ENCODE measurements around the gene SLCO1B1.

The SLCO1B1 gene

DNA sequence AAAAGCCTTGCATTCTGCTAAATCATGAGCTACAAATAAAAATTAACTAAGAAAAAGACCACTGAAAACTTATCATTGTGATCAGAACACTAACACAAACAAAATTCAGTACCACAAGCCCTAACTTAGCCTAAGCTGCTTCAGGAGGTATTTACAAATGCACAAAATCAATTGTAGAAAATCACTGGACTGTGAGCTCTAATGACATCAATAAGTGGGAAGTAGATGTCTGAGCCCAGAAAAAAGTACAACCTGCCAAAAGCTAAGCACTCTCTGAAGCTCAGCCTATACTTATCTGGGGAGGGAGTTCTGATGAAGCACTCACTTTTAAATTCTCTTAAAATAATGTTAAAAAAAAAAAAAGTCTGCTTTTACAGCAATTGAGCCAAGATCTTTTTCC is 92.9 kb downstream of the SLCO1B1 start:
- Histone ChIP-seq H3K23ac (ENCODE audit: low read length in 2 of 2) (no peak overlapping the region), H3K27ac (ENCODE audit: low read length, poor library complexity, severe bottlenecking) (no peak overlapping the region), H3K36me3 (ENCODE audit: control insufficient read depth in 1 of 2, insufficient read depth in 2 of 2, low read depth in 1 of 2, low read length in 2 of 2) (no peaks in the 10 kb centered on the region), H3K4me2 (ENCODE audit: low read length, poor library complexity, severe bottlenecking) (no peak overlapping the region), H2AFZ (ENCODE audit: low read depth, low read length) (no peak overlapping the region), H3K4me1 (ENCODE audit: control insufficient read depth, insufficient read depth, low read depth, low read length) (no peaks in the 10 kb centered on the region), H3K9ac (ENCODE audit: low read length) (no peak overlapping the region), H3K14ac (ENCODE audit: low read length in 2 of 2) (no peak overlapping the region), H2BK15ac (ENCODE audit: low read depth, poor library complexity, severe bottlenecking) (no peak overlapping the region), H2BK12ac (ENCODE audit: low read length in 2 of 2) (no peak overlapping the region), H4K91ac (ENCODE audit: low read length) (no peak overlapping the region), H2AK5ac (ENCODE audit: low read length, severe bottlenecking) (no peak overlapping the region), H3K79me1 (replicated peaks; ENCODE audit: low read length, poor library complexity, severe bottlenecking) (no peaks in the 10 kb centered on the region), H2BK5ac (ENCODE audit: low read depth, low read length, poor library complexity, severe bottlenecking) (no peak overlapping the region), H3K18ac (ENCODE audit: low read depth in 1 of 2, low read length in 2 of 2) (no peak overlapping the region), H3K4me3 (ENCODE audit: insufficient read depth in 1 of 2, low read depth in 1 of 2, low read length in 2 of 2) (no peak overlapping the region), H4K8ac (ENCODE audit: low read length) (no peak overlapping the region), H3K9me3 (ENCODE audit: control insufficient read depth, low read length) (no peaks in the 10 kb centered on the region), H3K4ac (ENCODE audit: low read depth in 1 of 2, low read length in 2 of 2) (no peak overlapping the region), H2BK120ac (ENCODE audit: low read depth, low read length) (no peak overlapping the region), H3K27me3 (ENCODE audit: control insufficient read depth in 1 of 2, insufficient read depth in 1 of 2, low read length in 2 of 2) (no peaks in the 10 kb centered on the region)
- DNase-seq = no peak

DNA sequence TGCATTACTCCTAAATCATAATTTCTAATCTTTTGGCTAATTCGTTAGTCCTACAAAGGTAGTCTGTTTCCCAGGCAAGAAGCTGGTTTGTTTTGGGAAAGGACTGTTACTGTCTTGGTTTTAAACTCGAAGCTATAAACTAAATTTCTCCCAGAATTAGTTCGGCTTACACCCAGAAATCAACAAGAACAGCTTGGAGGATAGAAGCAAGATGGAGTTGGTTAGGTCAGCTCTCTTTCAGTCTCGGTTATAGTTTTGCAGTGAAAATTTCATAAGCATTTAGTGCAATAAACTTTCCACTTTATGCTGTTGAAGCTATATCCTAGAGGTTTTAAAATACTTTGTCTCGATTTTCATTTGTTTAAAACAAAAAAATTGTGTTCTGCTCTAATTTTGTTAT is 103.4 kb downstream of the SLCO1B1 start:
- no peak for DNase-seq
- Histone ChIP-seq H3K4ac (ENCODE audit: low read depth in 1 of 2, low read length in 2 of 2) (no peak overlapping the region), H2BK12ac (ENCODE audit: low read length in 2 of 2) (no peak overlapping the region), H2AK5ac (ENCODE audit: low read length, severe bottlenecking) (no peak overlapping the region), H4K91ac (ENCODE audit: low read length) (no peak overlapping the region), H3K79me1 (replicated peaks; ENCODE audit: low read length, poor library complexity, severe bottlenecking) (no peaks in the 10 kb centered on the region), H3K18ac (ENCODE audit: low read depth in 1 of 2, low read length in 2 of 2) (no peak overlapping the region), H2AFZ (ENCODE audit: low read depth, low read length) (no peak overlapping the region), H3K14ac (ENCODE audit: low read length in 2 of 2) (no peak overlapping the region), H3K23ac (ENCODE audit: low read length in 2 of 2) (no peak overlapping the region), H3K4me3 (ENCODE audit: insufficient read depth in 1 of 2, low read depth in 1 of 2, low read length in 2 of 2) (no peak overlapping the region), H3K4me1 (ENCODE audit: control insufficient read depth, insufficient read depth, low read depth, low read length) (no peaks in the 10 kb centered on the region), H3K9me3 (ENCODE audit: control insufficient read depth, low read length) (no peaks in the 10 kb centered on the region), H3K27me3 (ENCODE audit: control insufficient read depth in 1 of 2, insufficient read depth in 1 of 2, low read length in 2 of 2) (no peaks in the 10 kb centered on the region), H3K27ac (ENCODE audit: low read length, poor library complexity, severe bottlenecking) (no peak overlapping the region), H2BK5ac (ENCODE audit: low read depth, low read length, poor library complexity, severe bottlenecking) (no peak overlapping the region), H3K36me3 (ENCODE audit: control insufficient read depth in 1 of 2, insufficient read depth in 2 of 2, low read depth in 1 of 2, low read length in 2 of 2) (no peaks in the 10 kb centered on the region), H3K9ac (ENCODE audit: low read length) (no peak overlapping the region), H3K4me2 (ENCODE audit: low read length, poor library complexity, severe bottlenecking) (no peak overlapping the region), H2BK120ac (ENCODE audit: low read depth, low read length) (no peak overlapping the region), H4K8ac (ENCODE audit: low read length) (no peak overlapping the region), H2BK15ac (ENCODE audit: low read depth, poor library complexity, severe bottlenecking) (no peak overlapping the region)
- 93% methylated on average over 4 of the region's 5 CpGs for WGBS

DNA sequence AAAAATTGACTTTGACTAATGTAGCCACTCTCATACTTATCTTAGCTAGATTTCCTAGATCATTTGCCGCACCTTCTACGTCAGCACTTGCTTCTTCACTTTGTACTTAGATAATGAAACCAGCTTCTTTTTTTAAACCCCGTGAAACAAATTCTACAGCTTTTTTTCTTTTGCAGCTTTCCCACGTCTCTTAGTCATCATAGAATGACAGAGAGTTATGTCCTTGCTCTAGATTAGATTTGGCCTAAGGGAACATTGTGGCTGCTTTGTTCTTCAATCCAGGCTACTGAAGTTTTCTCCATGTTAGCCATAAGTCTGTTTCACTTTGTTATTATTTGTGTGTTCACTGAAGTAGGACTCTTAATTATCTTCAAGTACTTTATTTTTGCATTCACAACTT is 108.9 kb downstream of the SLCO1B1 start:
- no peak overlapping the region for H3K4me2 ChIP-seq (ENCODE audit: low read length, poor library complexity, severe bottlenecking)
- DNase-seq = no peak
- no peaks in the 10 kb centered on the region for H3K79me1 ChIP-seq (replicated peaks; ENCODE audit: low read length, poor library complexity, severe bottlenecking)
- no peak overlapping the region for H4K91ac ChIP-seq (ENCODE audit: low read length)
- H3K23ac ChIP-seq (ENCODE audit: low read length in 2 of 2) = no peak overlapping the region
- H3K27ac ChIP-seq (ENCODE audit: low read length, poor library complexity, severe bottlenecking) = no peak overlapping the region
- H2BK120ac ChIP-seq (ENCODE audit: low read depth, low read length) = no peak overlapping the region
- no peaks in the 10 kb centered on the region for H3K9me3 ChIP-seq (ENCODE audit: control insufficient read depth, low read length)
- no peak overlapping the region for H2BK12ac ChIP-seq (ENCODE audit: low read length in 2 of 2)
- no peak overlapping the region for H2AFZ ChIP-seq (ENCODE audit: low read depth, low read length)
- H3K4me3 ChIP-seq (ENCODE audit: insufficient read depth in 1 of 2, low read depth in 1 of 2, low read length in 2 of 2) = no peak overlapping the region
- H3K18ac ChIP-seq (ENCODE audit: low read depth in 1 of 2, low read length in 2 of 2) = no peak overlapping the region
- 100% methylated on average over 3 of the region's 4 CpGs for WGBS
- H2BK15ac ChIP-seq (ENCODE audit: low read depth, poor library complexity, severe bottlenecking) = no peak overlapping the region
- H3K14ac ChIP-seq (ENCODE audit: low read length in 2 of 2) = no peak overlapping the region
- no peak overlapping the region for H4K8ac ChIP-seq (ENCODE audit: low read length)
- H3K27me3 ChIP-seq (ENCODE audit: control insufficient read depth in 1 of 2, insufficient read depth in 1 of 2, low read length in 2 of 2) = no peaks in the 10 kb centered on the region
- no peaks in the 10 kb centered on the region for H3K36me3 ChIP-seq (ENCODE audit: control insufficient read depth in 1 of 2, insufficient read depth in 2 of 2, low read depth in 1 of 2, low read length in 2 of 2)
- H2BK5ac ChIP-seq (ENCODE audit: low read depth, low read length, poor library complexity, severe bottlenecking) = no peak overlapping the region
- H2AK5ac ChIP-seq (ENCODE audit: low read length, severe bottlenecking) = no peak overlapping the region
- no peak overlapping the region for H3K4ac ChIP-seq (ENCODE audit: low read depth in 1 of 2, low read length in 2 of 2)
- no peak overlapping the region for H3K9ac ChIP-seq (ENCODE audit: low read length)
- no peaks in the 10 kb centered on the region for H3K4me1 ChIP-seq (ENCODE audit: control insufficient read depth, insufficient read depth, low read depth, low read length)

DNA sequence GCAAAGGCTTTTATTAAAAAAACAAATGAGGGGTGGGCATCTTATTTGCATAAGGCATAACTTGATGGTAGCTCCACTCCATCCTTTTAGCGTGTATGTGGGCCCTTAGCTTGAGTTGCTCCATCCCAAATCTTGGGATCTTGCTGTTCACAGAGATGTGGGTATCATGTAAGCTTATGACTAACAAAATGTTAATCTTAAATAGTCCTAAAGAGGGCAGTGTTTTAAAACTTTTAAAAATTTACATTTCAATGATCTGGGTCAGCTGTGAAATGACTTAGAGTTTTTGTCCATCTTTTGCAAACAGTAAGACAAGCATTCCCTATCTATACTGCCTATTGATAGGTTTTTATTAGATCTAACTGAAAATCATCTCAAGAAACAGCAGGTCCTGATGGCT is 117.7 kb downstream of the SLCO1B1 start:
- no peak overlapping the region for H4K8ac ChIP-seq (ENCODE audit: low read length)
- H3K9me3 ChIP-seq (ENCODE audit: control insufficient read depth, low read length) = no peaks in the 10 kb centered on the region
- no peak overlapping the region for H3K4ac ChIP-seq (ENCODE audit: low read depth in 1 of 2, low read length in 2 of 2)
- no peak overlapping the region for H3K14ac ChIP-seq (ENCODE audit: low read length in 2 of 2)
- no peak overlapping the region for H3K4me2 ChIP-seq (ENCODE audit: low read length, poor library complexity, severe bottlenecking)
- H3K9ac ChIP-seq (ENCODE audit: low read length) = no peak overlapping the region
- no peak overlapping the region for H2BK12ac ChIP-seq (ENCODE audit: low read length in 2 of 2)
- 92% methylated on average over 1 of the region's 1 CpG for WGBS
- H3K27ac ChIP-seq (ENCODE audit: low read length, poor library complexity, severe bottlenecking) = no peak overlapping the region
- no peak overlapping the region for H2AFZ ChIP-seq (ENCODE audit: low read depth, low read length)
- no peak overlapping the region for H2BK5ac ChIP-seq (ENCODE audit: low read depth, low read length, poor library complexity, severe bottlenecking)
- no peak overlapping the region for H2BK15ac ChIP-seq (ENCODE audit: low read depth, poor library complexity, severe bottlenecking)
- no peaks in the 10 kb centered on the region for H3K36me3 ChIP-seq (ENCODE audit: control insufficient read depth in 1 of 2, insufficient read depth in 2 of 2, low read depth in 1 of 2, low read length in 2 of 2)
- H3K23ac ChIP-seq (ENCODE audit: low read length in 2 of 2) = no peak overlapping the region
- peak; percentile 5 for DNase-seq
- no peak overlapping the region for H4K91ac ChIP-seq (ENCODE audit: low read length)
- no peaks in the 10 kb centered on the region for H3K27me3 ChIP-seq (ENCODE audit: control insufficient read depth in 1 of 2, insufficient read depth in 1 of 2, low read length in 2 of 2)
- H3K4me1 ChIP-seq (ENCODE audit: control insufficient read depth, insufficient read depth, low read depth, low read length) = no peaks in the 10 kb centered on the region
- H3K79me1 ChIP-seq (replicated peaks; ENCODE audit: low read length, poor library complexity, severe bottlenecking) = no peaks in the 10 kb centered on the region
- H2BK120ac ChIP-seq (ENCODE audit: low read depth, low read length) = no peak overlapping the region
- H3K18ac ChIP-seq (ENCODE audit: low read depth in 1 of 2, low read length in 2 of 2) = no peak overlapping the region
- H2AK5ac ChIP-seq (ENCODE audit: low read length, severe bottlenecking) = no peak overlapping the region
- H3K4me3 ChIP-seq (ENCODE audit: insufficient read depth in 1 of 2, low read depth in 1 of 2, low read length in 2 of 2) = no peak overlapping the region
